ENCODE data around the gene RAB18.
"Not testable (repeated sequence)": the region's sequence is repeated elsewhere in the genome, so short reads cannot be mapped to it uniquely, and the experiment has no call there.

RAB18 gene

DNA sequence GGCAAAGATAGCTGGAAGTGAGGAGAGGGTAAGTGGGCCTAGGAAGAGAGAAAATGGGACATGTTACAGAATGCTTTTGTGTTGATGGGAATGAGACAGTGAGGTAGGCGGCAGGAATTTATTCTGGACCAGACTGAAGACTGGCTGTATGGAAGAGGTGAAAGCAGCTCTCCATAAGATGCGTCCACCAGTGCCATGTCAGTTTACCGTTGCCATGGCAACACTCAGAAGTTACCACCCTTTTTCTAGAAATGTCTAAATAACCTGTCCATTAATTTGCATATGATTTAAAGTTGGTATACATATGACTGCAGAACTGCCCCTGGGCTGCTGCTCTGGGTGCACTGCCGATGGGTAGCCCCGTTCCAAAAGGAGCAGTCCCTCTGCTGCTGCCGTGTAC, 46.7 kb downstream of the RAB18 start:
- no peak for DNase-seq

DNA sequence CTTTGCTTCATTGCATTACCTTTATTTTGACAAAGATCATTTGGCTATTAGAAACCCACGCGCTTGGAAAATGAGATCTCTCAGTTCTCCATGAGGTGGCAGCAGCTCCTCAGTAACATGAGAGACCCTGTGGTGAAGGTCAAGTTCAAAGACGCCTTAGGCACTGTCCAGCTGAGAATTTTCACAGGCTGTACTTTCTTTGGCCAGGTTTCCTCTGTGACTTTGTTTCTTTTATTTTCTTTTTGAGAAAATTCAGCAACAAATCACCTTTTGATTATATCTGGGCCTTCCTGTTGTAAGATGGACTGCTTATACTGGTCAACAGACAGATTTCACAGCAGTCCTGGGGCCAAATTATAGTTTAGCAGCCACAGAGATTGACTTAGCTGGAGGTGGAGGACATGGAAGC, 54.5 kb downstream of the RAB18 start:
- no peak for DNase-seq

DNA sequence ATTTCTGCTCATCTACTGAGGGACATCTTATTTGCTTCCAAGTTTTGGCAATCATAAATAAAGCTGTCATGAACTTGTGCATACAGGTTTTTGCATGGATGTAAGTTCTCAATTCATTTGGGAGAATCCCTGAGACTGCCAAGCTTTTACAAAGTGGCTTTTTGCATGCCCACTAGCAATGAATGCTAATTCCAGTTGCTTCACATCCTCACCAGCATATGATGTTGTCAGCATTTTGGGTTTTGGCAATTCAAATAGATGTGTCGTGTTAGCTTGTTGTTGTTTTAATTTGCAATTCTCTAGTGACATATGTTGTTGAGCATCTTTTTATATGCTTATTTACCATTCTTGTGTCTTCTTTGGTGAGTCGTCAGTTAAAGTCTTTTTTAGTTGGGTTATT, 57.2 kb downstream of the RAB18 start:
- DNase-seq: no peak

- DNase-seq: no peak
Observed at GRCh38 chr10:27564398-27564797, 60.3 kb downstream of the RAB18 start.

DNA sequence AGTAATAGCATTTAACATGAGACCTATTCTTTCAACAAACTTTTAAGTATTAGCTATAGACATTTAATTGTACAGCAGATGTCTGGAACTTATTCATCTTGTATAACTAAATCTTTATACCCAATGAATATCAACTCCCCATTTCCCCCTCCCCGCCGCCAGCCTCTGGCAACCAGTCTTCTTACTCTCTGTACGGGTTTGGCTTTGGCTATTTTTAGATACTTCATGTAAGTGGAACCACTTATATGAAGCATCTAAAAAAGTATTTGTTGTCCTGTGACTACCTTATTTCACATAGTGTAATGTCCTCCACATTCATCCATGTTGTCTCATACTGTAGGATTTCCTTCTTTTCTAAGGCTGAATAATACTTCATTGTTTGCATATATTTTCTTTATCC, 60.8 kb downstream of the RAB18 start:
- DNase-seq: no peak

GRCh38 chr10:27568196-27569175, 64.4 kb downstream of the RAB18 start:
- no peak for DNase-seq

GRCh38 chr10:27569946-27570345, 65.8 kb downstream of the RAB18 start:
- no peak for DNase-seq

DNA sequence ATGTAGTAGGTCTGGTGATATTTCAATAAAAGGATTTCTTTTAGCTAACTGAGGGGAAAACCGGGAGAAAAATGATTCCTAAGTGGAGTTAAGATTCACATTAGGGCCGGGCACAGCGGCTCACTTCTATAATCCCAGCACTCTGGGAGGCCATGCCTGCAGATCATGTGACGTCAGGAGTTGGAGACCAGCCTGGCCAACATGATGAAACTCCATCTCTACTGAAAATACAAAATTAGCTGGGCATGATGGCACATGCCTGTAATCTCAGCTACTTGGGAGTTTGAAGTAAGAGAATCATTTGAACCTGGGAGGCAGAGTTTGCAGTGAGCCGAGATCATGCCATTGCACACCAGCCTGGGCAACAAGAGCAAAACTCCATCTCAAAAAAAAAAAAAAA, 72.9 kb downstream of the RAB18 start:
- DNase-seq: not testable (repeated sequence)

DNA sequence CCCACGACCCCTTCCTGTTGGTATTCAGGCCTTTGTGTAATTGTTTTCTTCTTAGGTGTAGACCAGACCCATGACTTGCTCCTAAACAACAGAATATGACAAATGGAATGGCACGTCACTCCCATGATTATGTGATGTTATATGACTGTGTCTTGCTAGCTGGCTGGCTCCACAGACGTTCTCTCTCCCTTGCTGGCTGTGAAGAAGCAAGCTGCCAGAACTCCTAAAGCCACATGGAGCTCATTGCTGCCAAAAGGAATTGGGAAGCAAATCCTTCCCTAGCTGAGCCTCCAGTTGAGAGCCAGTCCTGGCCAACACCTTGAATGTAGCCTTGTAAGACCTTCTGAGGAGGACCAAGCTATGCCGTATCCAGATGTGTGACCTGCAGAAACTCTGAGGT, 74.2 kb downstream of the RAB18 start:
- no peak for DNase-seq

DNA sequence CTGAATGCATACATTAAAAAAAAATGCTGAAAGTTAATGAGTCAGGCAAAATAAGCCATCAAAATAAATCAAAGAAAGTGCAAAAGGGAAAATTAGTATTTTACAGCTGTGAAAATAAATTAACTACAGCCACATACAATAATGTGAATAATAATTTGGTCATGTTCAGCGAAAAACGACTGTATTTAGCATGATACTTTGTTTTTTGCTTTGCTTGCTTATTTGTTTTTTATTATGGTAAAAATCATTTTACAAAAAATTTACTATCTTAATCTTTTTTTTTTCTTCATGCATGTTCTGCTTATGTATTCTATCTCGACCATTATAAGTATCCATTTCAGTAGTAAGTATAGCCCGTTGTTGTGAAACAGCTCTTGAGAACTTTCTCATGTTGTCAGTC, 77.1 kb downstream of the RAB18 start:
- DNase-seq: no peak

- no peak for DNase-seq
Observed at GRCh38 chr10:27584302-27584701, 80.2 kb downstream of the RAB18 start.

Data from NCI-H187 treated with DMSO at 0.1 percent for 48 hours (cell line).